ENCODE data around the gene LZTS2.
A peak's percentile ranks its signal among the peaks of the same experiment; 100 is the strongest.
"Not testable (repeated sequence)": the region's sequence is repeated elsewhere in the genome, so short reads cannot be mapped to it uniquely, and the experiment has no call there.

The LZTS2 gene

GRCh38 chr10:100999742-101000126, at the start of gene LZTS2:
Gene LZTS2, plus strand, starts transcription at chr10:100999808. Its CDS starts 2,731 bp downstream, at chr10:101002539.
- DNase-seq: no peak

- DNase-seq: peak; percentile 9
Measured at GRCh38 chr10:100960251-100960650, 39.4 kb upstream of the LZTS2 start.

- DNase-seq: no peak
Measured at GRCh38 chr10:100962351-100963080, 37.1 kb upstream of the LZTS2 start.

- no peak for DNase-seq
Measured at GRCh38 chr10:100963826-100964225, 35.8 kb upstream of the LZTS2 start.

- no peak for DNase-seq
Measured at GRCh38 chr10:100965820-100966219, 33.8 kb upstream of the LZTS2 start.

DNA sequence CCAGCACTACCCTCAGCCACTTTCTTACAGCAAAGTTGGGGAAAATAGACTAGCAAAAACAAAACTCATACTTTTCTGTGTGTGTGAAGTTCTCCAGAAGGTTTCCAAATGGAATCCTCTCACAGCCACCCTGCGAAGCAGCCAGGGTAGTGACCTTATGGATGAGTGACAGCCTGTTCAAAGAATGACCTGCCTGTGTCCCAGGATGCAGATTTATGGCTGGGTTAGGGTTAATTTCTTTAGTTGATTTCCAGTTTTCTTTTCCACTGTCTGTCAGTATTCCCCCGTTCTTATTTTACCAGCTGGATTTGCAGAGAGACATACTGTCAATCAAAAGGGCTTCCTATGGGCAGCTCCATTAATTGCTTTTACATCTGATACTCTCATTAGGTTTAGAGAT, 32.7 kb upstream of the LZTS2 start:
- no peak for DNase-seq

DNA sequence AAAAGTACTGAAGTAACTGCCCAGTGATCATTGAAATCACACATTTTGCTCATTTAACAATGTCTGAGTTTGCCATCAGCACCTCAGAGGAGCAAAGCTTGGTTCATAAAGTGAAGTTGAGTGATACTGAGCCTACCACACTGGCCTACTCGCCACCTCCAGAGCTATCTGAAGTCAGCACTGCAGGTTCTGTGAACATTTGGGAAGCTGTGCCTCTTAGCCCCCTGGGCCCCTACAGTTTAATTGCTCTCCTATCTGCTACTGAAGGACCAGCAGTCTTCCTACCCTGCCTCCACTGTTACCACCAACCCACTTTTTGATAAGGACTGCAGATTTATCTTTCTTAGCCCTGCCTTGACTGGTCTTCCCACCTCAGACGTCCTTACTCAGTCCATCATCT, 32.3 kb upstream of the LZTS2 start:
- DNase-seq: no peak

GRCh38 chr10:100968062-100968736, 31.4 kb upstream of the LZTS2 start:
- DNase-seq: no peak

GRCh38 chr10:100968863-100969186, 30.8 kb upstream of the LZTS2 start:
- no peak for DNase-seq

GRCh38 chr10:100969187-100970075, 30.2 kb upstream of the LZTS2 start, which contains the start of gene SEMA4G:
Gene SEMA4G, plus strand, starts transcription at chr10:100969504. Its CDS starts 3,409 bp downstream, at chr10:100972913.
- DNase-seq: no peak

DNA sequence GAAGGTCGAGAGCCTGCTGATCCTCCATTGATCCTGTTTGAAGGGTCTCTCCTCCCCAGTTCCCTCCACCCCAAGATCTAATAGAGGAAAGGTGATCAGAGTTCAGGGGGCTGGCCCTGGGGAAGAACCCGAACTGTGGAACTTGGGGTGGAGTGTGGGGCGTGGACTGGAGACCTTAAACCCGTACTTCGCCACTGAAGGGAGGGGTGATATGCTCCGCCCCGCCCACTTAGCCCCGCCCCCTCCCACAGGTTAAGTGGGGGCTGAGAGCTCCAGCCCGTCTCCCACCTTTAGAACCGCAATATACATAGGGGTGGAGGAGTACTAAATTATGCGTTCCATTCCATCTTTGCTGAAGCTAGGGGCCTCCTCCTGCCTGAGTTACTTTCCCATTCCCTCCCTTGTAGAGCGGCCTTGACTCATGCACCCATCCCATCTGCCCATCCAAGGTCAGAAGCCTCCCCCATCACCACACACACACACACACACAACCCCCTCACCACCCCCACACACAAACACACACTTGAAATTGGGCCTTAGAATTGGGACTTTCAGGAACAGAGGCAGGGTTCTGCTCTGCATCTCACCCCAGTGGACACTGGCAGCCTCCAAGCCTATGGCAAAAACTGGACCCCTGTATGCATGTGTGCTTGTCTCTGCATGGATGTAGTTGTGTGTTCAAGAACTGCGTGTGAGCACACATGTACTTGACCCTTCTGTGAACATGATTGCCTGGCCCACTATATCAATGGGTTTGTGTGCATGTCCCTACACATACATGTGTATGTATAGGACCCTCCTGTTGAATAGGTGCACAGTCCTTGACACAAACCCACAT, 29.3 kb upstream of the LZTS2 start:
- DNase-seq: no peak

GRCh38 chr10:100970914-100971811, 28.4 kb upstream of the LZTS2 start:
- DNase-seq: no peak

GRCh38 chr10:100972115-100972903, 27.3 kb upstream of the LZTS2 start:
- no peak for DNase-seq

GRCh38 chr10:100972904-100973535, 26.6 kb upstream of the LZTS2 start:
- DNase-seq: no peak

- DNase-seq: not testable (repeated sequence)
Measured at GRCh38 chr10:100975397-100975796, 24.2 kb upstream of the LZTS2 start.

- no peak for DNase-seq
Measured at GRCh38 chr10:100976906-100977305, 22.7 kb upstream of the LZTS2 start.

DNA sequence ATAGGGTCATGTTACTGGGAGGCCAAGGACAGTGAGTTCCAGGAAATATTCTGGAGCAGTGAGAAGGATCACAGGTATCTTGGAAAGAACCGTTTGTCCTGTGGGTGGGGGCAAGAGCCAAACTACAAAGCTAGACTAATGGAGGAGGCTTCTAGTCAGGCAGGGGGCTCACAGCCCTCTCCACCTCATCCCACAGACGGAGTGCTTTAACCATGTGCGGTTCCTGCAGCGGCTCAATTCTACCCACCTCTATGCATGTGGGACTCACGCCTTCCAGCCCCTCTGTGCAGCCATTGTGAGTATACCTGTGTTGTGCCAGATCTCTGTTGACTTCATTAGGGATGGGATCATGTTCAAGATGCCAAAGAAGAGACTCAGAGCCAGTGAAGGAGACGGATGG, 22.2 kb upstream of the LZTS2 start:
- DNase-seq: no peak

GRCh38 chr10:100978121-100978900, 21.3 kb upstream of the LZTS2 start:
- no peak for DNase-seq

DNA sequence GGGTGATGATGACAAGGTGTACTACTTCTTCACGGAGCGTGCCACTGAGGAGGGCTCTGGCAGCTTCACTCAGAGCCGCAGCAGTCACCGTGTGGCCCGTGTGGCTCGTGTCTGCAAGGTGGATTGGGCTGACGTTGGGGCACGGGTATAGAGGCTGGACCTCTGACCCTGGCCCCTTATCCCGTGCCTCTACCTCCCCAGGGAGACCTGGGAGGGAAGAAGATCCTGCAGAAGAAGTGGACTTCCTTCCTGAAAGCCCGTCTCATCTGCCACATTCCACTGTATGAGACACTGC, 20.8 kb upstream of the LZTS2 start:
- DNase-seq: no peak
